H1 (cell line): ENCODE measurements around the gene CXCR1. TPM values are rescaled to one million over a fixed set of nuclear protein-coding genes. Genes with fewer than 3 reads are reported as not detected.

ENCODE experiments used
- CTCF ChIA-PET: fragments of 300-600 bp; sonication (Branson Sonifier 250); formaldehyde crosslinking; loops from one replicate; lab custom pipeline; 2021; ENCODE audit not compliant: partially characterized antibody; lab: Charles Lee
- POLR2A ChIA-PET: fragments of 300-600 bp; sonication (Branson Sonifier 250); formaldehyde crosslinking; loops from one replicate; lab custom pipeline; 2021; ENCODE audit warnings: inconsistent platforms; ENCODE audit not compliant: partially characterized antibody; lab: Charles Lee
- DNase-seq, 2 experiments: peaks; one replicate each; pipeline versions ENCODE4 v3.0.0 to v3.0.0-alpha.2; 2010 to 2022; ENCODE audit warnings: low spot score in 2 of 2, low read depth in 1 of 2, mixed read lengths in 1 of 2
- FAIRE-seq: peaks from 2 replicates; lab custom pipeline; 2011; peaks lifted over from hg19 to GRCh38; lab: Jason Lieb, UNC
- H2AFZ ChIP-seq: 2 replicates; pipeline ENCODE4 v1.8.1; 2012; ENCODE audit warnings: low read length, inconsistent platforms
- H2AK5ac ChIP-seq: 2 replicates; pipeline ENCODE4 v1.6.1; 2013; ENCODE audit warnings: low read depth, low read length
- H2BK120ac ChIP-seq: replicated peaks from 2 replicates; pipeline ENCODE3; 2013; ENCODE audit warnings: low read depth, low read length, inconsistent platforms
- H2BK12ac ChIP-seq: 2 replicates; pipeline ENCODE4 v1.6.1; 2013; ENCODE audit warnings: low read depth, low read length
- H2BK15ac ChIP-seq: 2 replicates; pipeline ENCODE4 v1.6.1; 2013; ENCODE audit warnings: low read length
- H2BK20ac ChIP-seq: 2 replicates; pipeline ENCODE4 v1.6.1; 2013; ENCODE audit warnings: low read length
- H2BK5ac ChIP-seq: 2 replicates; pipeline ENCODE4 v1.6.1; 2013; ENCODE audit warnings: low read depth, low read length
- H3K14ac ChIP-seq: 2 replicates; pipeline ENCODE4 v1.6.1; 2013; ENCODE audit warnings: inconsistent platforms; ENCODE audit not compliant: insufficient read length
- H3K18ac ChIP-seq: 2 replicates; pipeline ENCODE4 v1.6.1; 2013; ENCODE audit warnings: low read length; ENCODE audit errors: extremely low read depth
- H3K23ac ChIP-seq: 2 replicates; pipeline ENCODE4 v1.6.1; 2013; ENCODE audit warnings: inconsistent platforms; ENCODE audit not compliant: insufficient read length
- H3K23me2 ChIP-seq: 2 replicates; pipeline ENCODE4 v1.6.1; 2013; ENCODE audit warnings: low read depth, low read length
- H3K27ac ChIP-seq: 2 replicates; pipeline ENCODE4 v1.6.1; 2011; ENCODE audit warnings: low read depth, low read length, inconsistent platforms
- H3K27me3 ChIP-seq, 4 experiments: replicated peaks in 1 of 4; 1 replicate in 1 of 4; 2 replicates in 3 of 4; pipeline versions ENCODE4 v1.6.1 to v1.8.1; 2011 to 2013; ENCODE audit warnings: low read length in 3 of 4, mild to moderate bottlenecking in 3 of 4, inconsistent platforms in 2 of 4, mixed read lengths in 2 of 4, moderate library complexity in 1 of 4; ENCODE audit not compliant: control insufficient read depth in 3 of 4, insufficient read depth in 3 of 4; ENCODE audit errors: extremely low read depth in 1 of 4
- H3K36me3 ChIP-seq, 4 experiments: 2 replicates each; pipeline versions ENCODE4 v1.6.1 to v1.8.1; 2011 to 2013; ENCODE audit warnings: mild to moderate bottlenecking in 4 of 4, low read length in 3 of 4, moderate library complexity in 2 of 4, control low read depth in 1 of 4, inconsistent platforms in 1 of 4; ENCODE audit not compliant: insufficient read depth in 4 of 4, control insufficient read depth in 2 of 4
- H3K4ac ChIP-seq: replicated peaks from 2 replicates; pipeline ENCODE3; 2013; ENCODE audit warnings: low read length, low read depth, mixed read lengths, inconsistent platforms; ENCODE audit not compliant: insufficient read length
- H3K4me1 ChIP-seq, 4 experiments: replicated peaks in 1 of 4; 1 replicate in 1 of 4; 2 replicates in 3 of 4; pipeline versions ENCODE4 v1.6.1 to v1.8.1; 2011 to 2013; ENCODE audit warnings: low read length in 3 of 4, inconsistent platforms in 2 of 4, mixed read lengths in 1 of 4; ENCODE audit not compliant: insufficient read depth in 4 of 4, control insufficient read depth in 3 of 4
- H3K4me2 ChIP-seq, 2 experiments: 2 replicates each; pipeline versions ENCODE4 v1.6.1 to v1.8.1; 2011 to 2013; ENCODE audit warnings: low read depth in 2 of 2, low read length in 2 of 2, control low read depth in 1 of 2, inconsistent platforms in 1 of 2, mild to moderate bottlenecking in 1 of 2; ENCODE audit not compliant: insufficient read depth in 1 of 2
- H3K4me3 ChIP-seq, 4 experiments: fragments of 200-600, 300-600 bp in 1 of 4; sonication (generic), shearing (Covaris generic), sonication (Bioruptor Twin) in 1 of 4; 2 replicates each; pipeline versions ENCODE4 v1.5.1 to v1.8.1; 2011 to 2016; ENCODE audit warnings: low read length in 4 of 4, low read depth in 3 of 4, control low read depth in 2 of 4, inconsistent platforms in 2 of 4, mild to moderate bottlenecking in 2 of 4, mixed read lengths in 1 of 4, moderate library complexity in 1 of 4; ENCODE audit not compliant: insufficient read depth in 2 of 4; ENCODE audit errors: extremely low read depth in 1 of 4
- H3K56ac ChIP-seq: replicated peaks from 2 replicates; pipeline ENCODE3; 2013; ENCODE audit warnings: low read depth, mild to moderate bottlenecking, mixed read lengths, low read length, inconsistent platforms; ENCODE audit not compliant: insufficient read length
- H3K79me1 ChIP-seq: 2 replicates; pipeline ENCODE4 v1.6.1; 2013; ENCODE audit warnings: low read depth, low read length, control low read depth
- H3K79me2 ChIP-seq, 2 experiments: 2 replicates each; pipeline versions ENCODE4 v1.6.1 to v1.8.1; 2012 to 2013; ENCODE audit warnings: low read length in 2 of 2, mild to moderate bottlenecking in 2 of 2, inconsistent platforms in 1 of 2; ENCODE audit not compliant: insufficient read depth in 2 of 2, control insufficient read depth in 1 of 2
- H3K9ac ChIP-seq, 4 experiments: replicated peaks in 1 of 4; 1 replicate in 1 of 4; 2 replicates in 3 of 4; pipeline versions ENCODE4 v1.6.1 to v1.8.1; 2011 to 2013; ENCODE audit warnings: low read depth in 3 of 4, low read length in 3 of 4, control low read depth in 2 of 4, mild to moderate bottlenecking in 2 of 4, moderate library complexity in 2 of 4, inconsistent platforms in 1 of 4; ENCODE audit errors: extremely low read depth in 1 of 4
- H3K9me3 ChIP-seq, 2 experiments: 2 replicates each; pipeline versions ENCODE4 v1.6.1 to v1.8.1; 2012 to 2013; ENCODE audit warnings: mild to moderate bottlenecking in 2 of 2, moderate library complexity in 2 of 2, control low read depth in 1 of 2, inconsistent platforms in 1 of 2, low read depth in 1 of 2, low read length in 1 of 2, mixed read lengths in 1 of 2; ENCODE audit not compliant: insufficient read depth in 2 of 2
- H4K20me1 ChIP-seq, 2 experiments: replicated peaks in 1 of 2; 2 replicates each; pipeline versions ENCODE3 to v1.8.1; 2011 to 2013; ENCODE audit warnings: inconsistent platforms in 2 of 2, low read length in 2 of 2, mild to moderate bottlenecking in 1 of 2; ENCODE audit not compliant: insufficient read depth in 2 of 2, control insufficient read depth in 1 of 2
- H4K5ac ChIP-seq: 2 replicates; pipeline ENCODE4 v1.6.1; 2013; ENCODE audit warnings: low read length, low read depth, mixed read lengths, inconsistent platforms; ENCODE audit not compliant: insufficient read length
- H4K8ac ChIP-seq: 2 replicates; pipeline ENCODE4 v1.8.0; 2013; ENCODE audit warnings: mild to moderate bottlenecking, moderate library complexity, low read length, inconsistent platforms; ENCODE audit not compliant: insufficient read depth; ENCODE audit errors: extremely low read depth
- H4K91ac ChIP-seq: replicated peaks from 2 replicates; pipeline ENCODE3; 2013; ENCODE audit warnings: low read length, mixed read lengths, inconsistent platforms; ENCODE audit not compliant: insufficient read length
- CBX5 ChIP-seq: fragments of 300-800, 300-1000 bp; sonication (generic); IDR thresholded peaks from 2 replicates; pipeline ENCODE4 v1.7.1; 2016; ENCODE audit warnings: antibody characterized with exemption, low read length, low read depth
- CBX8 ChIP-seq: fragments of 300-800, 300-1000 bp; sonication (generic); IDR thresholded peaks from 2 replicates; pipeline ENCODE4 v1.7.1; 2016; ENCODE audit warnings: low read depth, low read length, borderline replicate concordance
- CHD1 ChIP-seq: IDR thresholded peaks from 2 replicates; pipeline ENCODE4 v1.6.1; 2012; ENCODE audit warnings: low read depth, low read length, improper control_type of control experiment
- CHD2 ChIP-seq: IDR thresholded peaks from 2 replicates; pipeline ENCODE4 v1.6.1; 2012; ENCODE audit warnings: low read length, improper control_type of control experiment
- E2F6 ChIP-seq: IDR thresholded peaks from 2 replicates; pipeline ENCODE4 v1.6.1; 2012; ENCODE audit warnings: inconsistent platforms
- GABPA ChIP-seq: IDR thresholded peaks from 2 replicates; pipeline ENCODE4 v1.6.1; 2011; ENCODE audit warnings: mild to moderate bottlenecking, low read length, moderate library complexity, borderline replicate concordance; ENCODE audit not compliant: insufficient read depth
- HDAC2 ChIP-seq, 2 experiments: fragments of 300-600 bp in 1 of 2; sonication (generic) in 1 of 2; IDR thresholded peaks; 2 replicates each; pipeline ENCODE4 v1.6.1; 2011 to 2012; ENCODE audit warnings: low read depth in 2 of 2, low read length in 2 of 2, mild to moderate bottlenecking in 2 of 2, moderate library complexity in 2 of 2, borderline replicate concordance in 1 of 2, inconsistent platforms in 1 of 2
- KDM5A ChIP-seq: fragments of 200-600 bp; IDR thresholded peaks from 2 replicates; pipeline ENCODE4 v1.7.1; 2012; ENCODE audit warnings: mild to moderate bottlenecking, low read length, inconsistent platforms, mixed read lengths
- NANOG ChIP-seq: IDR thresholded peaks from 2 replicates; pipeline ENCODE4 v1.6.1; 2011; ENCODE audit warnings: low read length, low read depth, mild to moderate bottlenecking, inconsistent platforms; ENCODE audit not compliant: insufficient read depth, poor library complexity, severe bottlenecking
- PHF8 ChIP-seq: fragments of 200-600 bp; sonication (generic); conservative IDR thresholded peaks from 2 replicates; pipeline ENCODE4 v1.7.1; 2012; ENCODE audit warnings: low read depth, mild to moderate bottlenecking, inconsistent platforms, low read length, moderate library complexity
- SUZ12 ChIP-seq: fragments of 200-600 bp; sonication (generic); IDR thresholded peaks from 2 replicates; pipeline ENCODE4 v1.6.1; 2012; ENCODE audit warnings: mild to moderate bottlenecking, inconsistent platforms, low read length, moderate library complexity, mixed read lengths
- TBP ChIP-seq: IDR thresholded peaks from 2 replicates; pipeline ENCODE4 v1.6.1; 2011; ENCODE audit warnings: low read depth, low read length, improper control_type of control experiment
- ZNF274 ChIP-seq: IDR thresholded peaks from 2 replicates; pipeline ENCODE4 v1.7.0; 2012; ENCODE audit warnings: low read length, borderline replicate concordance; ENCODE audit errors: extremely low read depth
- WGBS, 2 experiments: shearing (Covaris generic) in 1 of 2; methylation state at CpG; one replicate each; pipeline versions ENCODE4 v1.1.6 to v1.1.7; 2013 to 2015; ENCODE audit warnings: low lambda C conversion rate in 2 of 2, mixed read lengths in 2 of 2, inconsistent platforms in 1 of 2, low coverage in 1 of 2, missing lambda C conversion rate in 1 of 2; ENCODE audit not compliant: insufficient replicate concordance in 2 of 2, insufficient coverage in 1 of 2, insufficient read length in 1 of 2; ENCODE audit errors: extremely low coverage in 1 of 2, missing lambda C conversion rate in 1 of 2; 5-methylcytosine and 5-hydroxymethylcytosine counted together
- polyA plus RNA-seq, 7 experiments: library from polyadenylated mRNA; depleted of rRNA in 3 of 7; stranded (reverse) in 5 of 7; unstranded in 2 of 7; fragments of >200 nt in 5 of 7; fragments of 200-250 nt in 2 of 7; gene quantifications; 1 replicate in 5 of 7; 2 replicates in 1 of 7; 4 replicates in 1 of 7; pipeline versions ENCODE4 v1.2.1 to v1.2.3, GENCODE V29; 2011 to 2013; ENCODE audit warnings: missing spikeins in 2 of 7, mixed read lengths in 2 of 7
- total RNA-seq: library from RNA; stranded (reverse); fragmentation: NEBNext Ultra II Directional; extraction: Animal tissue kit (Norgen Biotek cat#: 25700); gene quantifications from 2 replicates; pipeline ENCODE4 v1.2.1, GENCODE V29; 2021

Gene CXCR1
- total and polyA plus RNA-seq, 2 of the 8 experiments (the other 6 are each of a cell fraction or from before 2014, with no cell fraction given) = not detected

DNA sequence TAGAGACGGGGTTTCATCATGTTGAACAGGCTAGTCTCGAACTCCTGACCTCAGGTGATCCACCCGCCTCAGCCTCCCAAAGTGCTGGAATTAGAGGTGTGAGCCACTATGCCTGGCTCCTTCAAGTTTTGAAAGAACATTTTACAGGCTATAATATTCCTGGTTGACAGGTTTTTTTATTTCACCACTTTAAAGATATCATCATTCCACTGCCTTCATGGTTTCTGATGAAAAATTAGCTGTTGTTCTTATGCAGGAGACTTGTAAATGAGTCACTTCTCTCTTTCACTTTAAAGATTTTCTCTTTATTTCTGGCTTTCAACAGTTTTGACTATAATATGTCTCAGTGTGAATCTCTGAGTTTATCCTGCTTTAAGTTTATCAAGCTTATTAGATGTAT, 42.3 kb upstream of the CXCR1 start:
- H2BK20ac ChIP-seq = no peak overlapping the region
- no peak overlapping the region for H3K4me2 ChIP-seq
- no peaks in the 10 kb centered on the region for H3K79me2 ChIP-seq
- no peaks in the 10 kb centered on the region for H4K20me1 ChIP-seq
- no peak overlapping the region for H3K14ac ChIP-seq
- no peaks in the 10 kb centered on the region for H3K79me1 ChIP-seq
- H3K56ac ChIP-seq = no peak overlapping the region
- H4K91ac ChIP-seq = no peak overlapping the region
- no peak overlapping the region for H2BK15ac ChIP-seq
- no peak overlapping the region for H3K27ac ChIP-seq
- POLR2A ChIA-PET = interaction anchor here (0.6 kb wide), 1 partner anchor 19 kb away, joined by 4 read pairs; no protein-coding TSS in a partner anchor
- WGBS, 2 experiments = 86% methylated on average over 3 of the region's 3 CpGs; no CpG with 5 or more reads in 1 of the 2 experiments
- DNase-seq (no peak), FAIRE-seq (no peak)
- H3K23me2 ChIP-seq = no peaks in the 10 kb centered on the region
- no peak overlapping the region for H3K4me3 ChIP-seq
- H3K9me3 ChIP-seq = no peaks in the 10 kb centered on the region
- no peak overlapping the region for H3K9ac ChIP-seq
- H3K36me3 ChIP-seq = no peaks in the 10 kb centered on the region
- no peak overlapping the region for H2AK5ac ChIP-seq
- H3K4ac ChIP-seq = no peak overlapping the region
- H2BK120ac ChIP-seq = no peak overlapping the region
- H3K18ac ChIP-seq = no peak overlapping the region
- H3K27me3 ChIP-seq = no peaks in the 10 kb centered on the region
- H3K4me1 ChIP-seq = no peaks in the 10 kb centered on the region
- H2BK5ac ChIP-seq = no peak overlapping the region
- no peak overlapping the region for H4K5ac ChIP-seq
- H4K8ac ChIP-seq = no peak overlapping the region
- no peak overlapping the region for H3K23ac ChIP-seq
- H2BK12ac ChIP-seq = no peak overlapping the region
- no peak overlapping the region for H2AFZ ChIP-seq
- CTCF ChIA-PET = interaction anchor here (2.3 kb wide), 1 partner anchor 41 kb away, joined by 6 read pairs; no protein-coding TSS in a partner anchor
- TF ChIP-seq GABPA (no peak), HDAC2 (IDR thresholded peaks at IDR 0.05; ENCODE audit: borderline replicate concordance in 1 of 2, low read depth in 2 of 2, low read length in 2 of 2) (no peak), ZNF274 (no peak), E2F6 (no peak), SUZ12 (no peak), CHD2 (no peak), NANOG (no peak), TBP (no peak), KDM5A (no peak), PHF8 (no peak), CBX5 (no peak), CBX8 (no peak), CHD1 (no peak)
